ENCODE results near the gene C1orf210. TPM values are rescaled to one million over a fixed set of nuclear protein-coding genes. Genes with fewer than 3 reads are reported as not detected.

The C1orf210 gene
- polyA plus RNA-seq, 1 donor (not counting 4 experiments of a cell fraction or from before 2014, with no cell fraction given) = 5.6 TPM

DNA sequence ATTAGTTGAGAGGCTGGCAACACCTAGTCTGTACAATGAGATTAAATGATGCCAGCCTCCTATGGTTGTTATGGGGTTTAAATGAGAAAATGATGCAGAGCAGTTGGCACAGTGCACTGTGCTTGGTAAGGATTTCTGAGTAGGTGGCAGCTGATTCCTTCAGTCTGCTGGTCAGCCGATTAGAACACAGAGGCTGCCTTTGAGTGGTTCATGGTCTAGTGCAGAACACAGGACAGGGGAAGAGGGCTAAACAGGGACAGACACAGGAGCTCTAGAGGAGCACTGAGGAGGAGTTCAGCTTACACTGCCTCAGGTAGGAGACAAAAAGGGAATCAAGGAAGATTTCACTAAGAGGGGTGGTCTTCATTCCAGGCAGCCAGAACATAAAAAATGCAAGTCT is 16.8 kb upstream of the C1orf210 start:
- no peak for FAIRE-seq
- dilution Hi-C loops (cut with MboI; ENCODE audit: extremely low pct_ligation_motif_present, low sequenced_read_pairs) = no loop called here

DNA sequence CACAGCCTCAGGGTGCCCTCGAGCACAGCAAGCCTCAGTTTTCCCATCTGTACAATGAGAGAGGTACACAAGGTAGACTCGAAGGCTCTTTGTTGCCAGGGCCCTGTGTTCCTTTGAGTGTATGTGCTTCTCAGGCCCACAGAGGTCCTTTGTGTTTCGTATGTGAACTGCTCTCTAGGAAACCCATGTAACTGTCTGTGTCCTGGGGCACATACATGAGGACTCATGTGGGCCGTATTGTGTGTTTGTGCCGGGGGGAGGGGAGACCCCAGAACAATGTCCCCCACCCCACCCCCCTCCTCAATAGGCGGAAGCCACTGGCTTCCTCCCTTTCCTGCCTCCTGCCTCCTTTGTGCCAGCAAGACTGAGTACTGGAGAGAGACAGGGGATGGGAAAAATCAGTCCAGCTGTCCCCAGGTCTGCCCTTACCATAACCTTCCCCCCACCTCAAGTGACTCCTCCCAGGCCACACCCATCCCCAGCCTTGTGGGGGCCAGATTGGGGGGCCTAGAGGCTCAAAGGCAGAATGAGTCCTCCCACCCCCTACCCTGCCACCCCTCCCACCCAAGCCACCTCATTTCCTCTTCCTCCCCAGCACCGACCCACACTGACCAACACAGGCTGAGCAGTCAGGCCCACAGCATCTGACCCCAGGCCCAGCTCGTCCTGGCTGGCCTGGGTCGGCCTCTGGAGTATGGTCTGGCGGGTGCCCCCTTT is 15.2 kb upstream of the C1orf210 start, which contains the start of gene TIE1:
TIE1 (plus strand) TSS at position 605 of the 717 bp plus-strand sequence; CDS start at position 695, 90 bp downstream.
- Histone ChIP-seq H3K4me3 (ENCODE audit: control insufficient read depth in 2 of 3, extremely low read depth in 1 of 3, insufficient read depth in 2 of 3, low read depth in 1 of 3, low read length in 3 of 3) (no peak within 1 kb of the TSS), H3K36me3 (ENCODE audit: control insufficient read depth in 2 of 2, extremely low read depth in 1 of 2, insufficient read depth in 2 of 2, low read length in 2 of 2) (no peaks in the 10 kb centered on the region), H3K9ac (ENCODE audit: control insufficient read depth, extremely low read depth, insufficient read depth, low read length) (no peak within 1 kb of the TSS), H4K20me1 (ENCODE audit: control insufficient read depth, extremely low read depth, insufficient read depth, low read length) (no peaks in the 10 kb centered on the region), H2AFZ (ENCODE audit: control insufficient read depth, low read length) (no peak within 1 kb of the TSS), H3K79me2 (ENCODE audit: control insufficient read depth, insufficient read depth, low read length) (no peaks in the 10 kb centered on the region), H3K9me1 (ENCODE audit: control insufficient read depth, extremely low read depth, insufficient read depth, low read length) (no peaks in the 10 kb centered on the region), H3K4me2 (ENCODE audit: control insufficient read depth, extremely low read depth, insufficient read depth, low read depth, low read length) (no peak within 1 kb of the TSS), H3K27ac (ENCODE audit: control insufficient read depth, insufficient read depth, low read length) (no peak within 1 kb of the TSS), H3K9me3 (ENCODE audit: control insufficient read depth, low read depth, low read length) (no peaks in the 10 kb centered on the region), H3K27me3 (ENCODE audit: control insufficient read depth, extremely low read depth, insufficient read depth, low read length) (peaks cover 4% of the 10 kb centered on the region), H3K4me1 (ENCODE audit: control insufficient read depth, extremely low read depth, insufficient read depth, low read length) (no peaks in the 10 kb centered on the region)
- dilution Hi-C loops (cut with MboI; ENCODE audit: extremely low pct_ligation_motif_present, low sequenced_read_pairs) = no loop called here
- TF ChIP-seq, protein P1, sequence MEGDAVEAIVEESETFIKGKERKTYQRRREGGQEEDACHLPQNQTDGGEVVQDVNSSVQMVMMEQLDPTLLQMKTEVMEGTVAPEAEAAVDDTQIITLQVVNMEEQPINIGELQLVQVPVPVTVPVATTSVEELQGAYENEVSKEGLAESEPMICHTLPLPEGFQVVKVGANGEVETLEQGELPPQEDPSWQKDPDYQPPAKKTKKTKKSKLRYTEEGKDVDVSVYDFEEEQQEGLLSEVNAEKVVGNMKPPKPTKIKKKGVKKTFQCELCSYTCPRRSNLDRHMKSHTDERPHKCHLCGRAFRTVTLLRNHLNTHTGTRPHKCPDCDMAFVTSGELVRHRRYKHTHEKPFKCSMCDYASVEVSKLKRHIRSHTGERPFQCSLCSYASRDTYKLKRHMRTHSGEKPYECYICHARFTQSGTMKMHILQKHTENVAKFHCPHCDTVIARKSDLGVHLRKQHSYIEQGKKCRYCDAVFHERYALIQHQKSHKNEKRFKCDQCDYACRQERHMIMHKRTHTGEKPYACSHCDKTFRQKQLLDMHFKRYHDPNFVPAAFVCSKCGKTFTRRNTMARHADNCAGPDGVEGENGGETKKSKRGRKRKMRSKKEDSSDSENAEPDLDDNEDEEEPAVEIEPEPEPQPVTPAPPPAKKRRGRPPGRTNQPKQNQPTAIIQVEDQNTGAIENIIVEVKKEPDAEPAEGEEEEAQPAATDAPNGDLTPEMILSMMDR (optimal IDR thresholded peaks at IDR 0.05 in 1 of 3, IDR thresholded peaks at IDR 0.05 in 1 of 3, conservative IDR thresholded peaks at IDR 0.05 in 1 of 3; ENCODE audit: extremely low read depth in 1 of 3, insufficient read depth in 2 of 3, low read length in 3 of 3) = no peak
- no peak for TF ChIP-seq EZH2 (IDR thresholded peaks at IDR 0.05; ENCODE audit: low read length)
- FAIRE-seq (no peak), DNase-seq (ENCODE audit: low read depth, low spot score) (no peak)

More for the DNA sequence above, 16.8 kb upstream of the C1orf210 start:
- Histone ChIP-seq H3K79me2 (ENCODE audit: control insufficient read depth, insufficient read depth, low read length) (no peaks in the 10 kb centered on the region), H2AFZ (ENCODE audit: control insufficient read depth, low read length) (no peak overlapping the region), H3K27me3 (ENCODE audit: control insufficient read depth, extremely low read depth, insufficient read depth, low read length) (peaks cover 8% of the 10 kb centered on the region), H3K9me1 (ENCODE audit: control insufficient read depth, extremely low read depth, insufficient read depth, low read length) (no peaks in the 10 kb centered on the region), H3K9me3 (ENCODE audit: control insufficient read depth, low read depth, low read length) (no peaks in the 10 kb centered on the region), H3K27ac (ENCODE audit: control insufficient read depth, insufficient read depth, low read length) (no peak overlapping the region), H3K36me3 (ENCODE audit: control insufficient read depth in 2 of 2, extremely low read depth in 1 of 2, insufficient read depth in 2 of 2, low read length in 2 of 2) (no peaks in the 10 kb centered on the region), H4K20me1 (ENCODE audit: control insufficient read depth, extremely low read depth, insufficient read depth, low read length) (no peaks in the 10 kb centered on the region), H3K4me3 (ENCODE audit: control insufficient read depth in 2 of 3, extremely low read depth in 1 of 3, insufficient read depth in 2 of 3, low read depth in 1 of 3, low read length in 3 of 3) (no peak overlapping the region), H3K4me1 (ENCODE audit: control insufficient read depth, extremely low read depth, insufficient read depth, low read length) (no peaks in the 10 kb centered on the region), H3K9ac (ENCODE audit: control insufficient read depth, extremely low read depth, insufficient read depth, low read length) (no peak overlapping the region), H3K4me2 (ENCODE audit: control insufficient read depth, extremely low read depth, insufficient read depth, low read depth, low read length) (no peak overlapping the region)
- TF ChIP-seq EZH2 (IDR thresholded peaks at IDR 0.05; ENCODE audit: low read length) = no peak
- TF ChIP-seq, protein P1 (optimal IDR thresholded peaks at IDR 0.05 in 1 of 3, IDR thresholded peaks at IDR 0.05 in 1 of 3, conservative IDR thresholded peaks at IDR 0.05 in 1 of 3; ENCODE audit: extremely low read depth in 1 of 3, insufficient read depth in 2 of 3, low read length in 3 of 3) = no peak
- no peak for DNase-seq (ENCODE audit: low read depth, low spot score)
